NCI-H82 (cell line): ENCODE results near the gene NEB.
"Not testable (repeated sequence)": the region's sequence is repeated elsewhere in the genome, so short reads cannot be mapped to it uniquely, and the experiment has no call there.

Experiments
- DNase-seq: peaks from one replicate; lab custom pipeline; 2025; lab: John Stamatoyannopoulos, UW

Gene NEB

GRCh38 chr2:151611351-151611750 lies 122.9 kb downstream of the NEB start:
- no peak for DNase-seq

- DNase-seq = no peak
Measured at GRCh38 chr2:151610310-151610709, 124.0 kb downstream of the NEB start.

- DNase-seq = no peak
Measured at GRCh38 chr2:151609705-151610104, 124.6 kb downstream of the NEB start.

GRCh38 chr2:151607459-151608424 lies 126.5 kb downstream of the NEB start:
- not testable (repeated sequence) for DNase-seq

- not testable (repeated sequence) for DNase-seq
Measured at GRCh38 chr2:151603530-151603929, 130.7 kb downstream of the NEB start.

GRCh38 chr2:151602402-151602801 lies 131.9 kb downstream of the NEB start:
- DNase-seq = not testable (repeated sequence)

- DNase-seq = not testable (repeated sequence)
Measured at GRCh38 chr2:151601803-151602202, 132.5 kb downstream of the NEB start.

- DNase-seq = not testable (repeated sequence)
Measured at GRCh38 chr2:151596903-151597608, 137.2 kb downstream of the NEB start.

- not testable (repeated sequence) for DNase-seq
Measured at GRCh38 chr2:151591908-151592255, 142.4 kb downstream of the NEB start.

- not testable (repeated sequence) for DNase-seq
Measured at GRCh38 chr2:151591250-151591907, 142.9 kb downstream of the NEB start.

GRCh38 chr2:151581300-151581699 lies 153.0 kb downstream of the NEB start:
- not testable (repeated sequence) for DNase-seq

GRCh38 chr2:151580697-151581096 lies 153.6 kb downstream of the NEB start:
- not testable (repeated sequence) for DNase-seq

GRCh38 chr2:151577116-151577515 lies 157.2 kb downstream of the NEB start:
- no peak for DNase-seq

- no peak for DNase-seq
Measured at GRCh38 chr2:151576080-151576479, 158.2 kb downstream of the NEB start.

- DNase-seq = no peak
Measured at GRCh38 chr2:151575338-151575737, 158.9 kb downstream of the NEB start.

GRCh38 chr2:151570191-151570590 lies 164.1 kb downstream of the NEB start:
- no peak for DNase-seq

- no peak for DNase-seq
Measured at GRCh38 chr2:151569167-151569566, 165.1 kb downstream of the NEB start.

GRCh38 chr2:151568501-151568900 lies 165.8 kb downstream of the NEB start:
- DNase-seq = no peak

- no peak for DNase-seq
Measured at GRCh38 chr2:151567006-151567405, 167.3 kb downstream of the NEB start.

- DNase-seq = no peak
Measured at GRCh38 chr2:151562398-151562797, 171.9 kb downstream of the NEB start.

GRCh38 chr2:151560289-151560688 lies 174.0 kb downstream of the NEB start:
- no peak for DNase-seq

GRCh38 chr2:151559431-151559830 lies 174.8 kb downstream of the NEB start:
- not testable (repeated sequence) for DNase-seq
